Endodermal cell (in vitro differentiated cells): ENCODE measurements around the gene CHST11. TPM values are rescaled to one million over a fixed set of nuclear protein-coding genes. Genes with fewer than 3 reads are reported as not detected.

Source experiments
- DNase-seq: peaks from one replicate; pipeline ENCODE4 v3.0.0-alpha.2; 2017
- H3K27ac ChIP-seq: 2 replicates; pipeline ENCODE4 v1.5.1; 2013; ENCODE audit warnings: mild to moderate bottlenecking, low read depth, low read length, moderate library complexity
- H3K27me3 ChIP-seq: 2 replicates; pipeline ENCODE4 v1.6.1; 2013; ENCODE audit warnings: mild to moderate bottlenecking, low read length, moderate library complexity; ENCODE audit not compliant: insufficient read depth, control insufficient read depth, poor library complexity, severe bottlenecking
- H3K36me3 ChIP-seq: 2 replicates; pipeline ENCODE4 v1.7.0; 2013; ENCODE audit warnings: mild to moderate bottlenecking, low read length, moderate library complexity; ENCODE audit not compliant: control insufficient read depth, insufficient read depth
- H3K4me1 ChIP-seq: one replicate; pipeline ENCODE4 v1.7.0; 2013; ENCODE audit warnings: low read length; ENCODE audit not compliant: control insufficient read depth, insufficient read depth
- H3K4me3 ChIP-seq: 2 replicates; pipeline ENCODE4 v1.5.1; 2013; ENCODE audit warnings: mild to moderate bottlenecking, low read length, moderate library complexity
- H3K9ac ChIP-seq: 2 replicates; pipeline ENCODE4 v1.6.1; 2013; ENCODE audit warnings: mild to moderate bottlenecking, low read length, moderate library complexity; ENCODE audit not compliant: poor library complexity, severe bottlenecking; ENCODE audit errors: extremely low read depth
- H3K9me3 ChIP-seq: 2 replicates; pipeline ENCODE4 v1.6.1; 2013; ENCODE audit warnings: mild to moderate bottlenecking, low read length, moderate library complexity; ENCODE audit not compliant: control insufficient read depth
- H3K27ac Mint-ChIP-seq: 2 replicates; pipeline ENCODE4 v1.8.0; 2020; ENCODE audit warnings: mixed read lengths
- H3K27me3 Mint-ChIP-seq: 2 replicates; pipeline ENCODE4 v1.8.0; 2021; ENCODE audit warnings: mild to moderate bottlenecking, mixed read lengths; ENCODE audit not compliant: insufficient read depth
- H3K36me3 Mint-ChIP-seq: 2 replicates; pipeline ENCODE4 v1.8.0; 2020; ENCODE audit warnings: low read depth, mixed read lengths
- H3K4me1 Mint-ChIP-seq: 2 replicates; pipeline ENCODE4 v1.8.0; 2020; ENCODE audit warnings: mixed read lengths
- H3K4me3 Mint-ChIP-seq: 2 replicates; pipeline ENCODE4 v1.8.0; 2020; ENCODE audit warnings: mild to moderate bottlenecking, moderate library complexity, mixed read lengths
- H3K9me3 Mint-ChIP-seq: 2 replicates; pipeline ENCODE4 v1.8.0; 2020; ENCODE audit warnings: mild to moderate bottlenecking, mixed read lengths
- CTCF ChIP-seq: fragments of 200-600 bp; sonication (generic); conservative IDR thresholded peaks from 2 replicates; pipeline ENCODE4 v1.5.0; 2021; ENCODE audit warnings: antibody characterized with exemption, mild to moderate bottlenecking
- WGBS, 2 experiments: methylation state at CpG; one replicate each; pipeline versions ENCODE4 v1.1.5 to v1.1.7; 2013; ENCODE audit warnings: missing lambda C conversion rate in 2 of 2, mixed read lengths in 1 of 2; ENCODE audit not compliant: insufficient coverage in 1 of 2, insufficient read length in 1 of 2; 5-methylcytosine and 5-hydroxymethylcytosine counted together
- total RNA-seq, 2 donors: library from RNA; stranded (reverse); fragmentation: NEBNext Ultra II Directional in 1 of 2; extraction: Animal tissue kit (Norgen Biotek cat#: 25700) in 1 of 2; gene quantifications; 2 replicates in 1 of 2; 3 replicates in 1 of 2; pipeline ENCODE4 v1.2.1, GENCODE V29; 2021

CHST11 gene
- total RNA-seq, 2 donors from 2014 or later: 30.7 to 36.2 TPM

- no peak overlapping the region for H3K4me3 ChIP-seq
- H3K9me3 ChIP-seq: no peaks in the 10 kb centered on the region
- no peak for TF ChIP-seq CTCF
- Mint-ChIP-seq H3K9me3 (no peaks in the 10 kb centered on the region), H3K4me3 (no peak overlapping the region), H3K27me3 (no peaks in the 10 kb centered on the region), H3K4me1 (peaks cover 27% of the 10 kb centered on the region), H3K27ac (no peak overlapping the region), H3K36me3 (no peaks in the 10 kb centered on the region)
- H3K9ac ChIP-seq: no peak overlapping the region
- 95 to 100% methylated on average over 2 to 3 of the region's 3 CpGs for WGBS, 2 experiments
- no peaks in the 10 kb centered on the region for H3K27me3 ChIP-seq
- no peak overlapping the region for H3K27ac ChIP-seq
- H3K36me3 ChIP-seq: no peaks in the 10 kb centered on the region
- DNase-seq: no peak
- peaks cover 12% of the 10 kb centered on the region for H3K4me1 ChIP-seq
These were observed 268.9 kb downstream of the CHST11 start for GRCh38 chr12:104725610-104726009.

GRCh38 chr12:104727726-104728465 is 271.1 kb downstream of the CHST11 start:
- Histone ChIP-seq H3K36me3 (no peaks in the 10 kb centered on the region), H3K9ac (no peak overlapping the region), H3K4me1 (peaks cover 9% of the 10 kb centered on the region), H3K4me3 (no peak overlapping the region), H3K27ac (no peak overlapping the region), H3K27me3 (no peaks in the 10 kb centered on the region), H3K9me3 (no peaks in the 10 kb centered on the region)
- Mint-ChIP-seq H3K27me3 (no peaks in the 10 kb centered on the region), H3K4me1 (peaks cover 11% of the 10 kb centered on the region), H3K36me3 (no peaks in the 10 kb centered on the region), H3K9me3 (no peaks in the 10 kb centered on the region), H3K27ac (no peak overlapping the region), H3K4me3 (no peak overlapping the region)
- 86 to 93% methylated on average over 5 to 10 of the region's 10 CpGs for WGBS, 2 experiments
- DNase-seq: no peak
- TF ChIP-seq CTCF: no peak

DNA sequence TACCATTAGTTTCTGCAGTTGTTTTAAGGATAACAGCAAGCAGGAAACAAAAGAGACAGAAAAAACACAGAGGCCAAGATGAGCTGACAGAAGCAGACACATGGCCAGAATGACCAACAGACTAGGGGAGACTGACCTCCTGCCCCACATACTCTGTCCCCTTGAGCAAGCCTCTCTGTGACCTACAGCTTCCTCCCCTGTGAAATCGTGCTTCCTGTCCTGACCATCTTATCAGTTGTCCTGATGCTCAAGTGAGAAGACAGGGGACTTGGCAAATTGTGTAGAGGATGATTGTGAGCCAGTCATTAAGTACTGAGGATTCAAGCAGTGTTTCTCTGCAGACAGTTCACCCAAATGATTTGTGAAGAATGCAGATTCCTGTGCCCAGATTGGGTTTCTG is 272.3 kb downstream of the CHST11 start:
- Mint-ChIP-seq H3K27ac (no peak overlapping the region), H3K36me3 (no peaks in the 10 kb centered on the region), H3K4me1 (peaks cover 9% of the 10 kb centered on the region), H3K9me3 (no peaks in the 10 kb centered on the region), H3K4me3 (no peak overlapping the region), H3K27me3 (no peaks in the 10 kb centered on the region)
- no peak for TF ChIP-seq CTCF
- 78% methylated on average over 1 of the region's 1 CpG; no CpG with 5 or more reads in 1 of the 2 experiments for WGBS, 2 experiments
- Histone ChIP-seq H3K27me3 (no peaks in the 10 kb centered on the region), H3K9ac (no peak overlapping the region), H3K4me3 (no peak overlapping the region), H3K27ac (no peak overlapping the region), H3K36me3 (no peaks in the 10 kb centered on the region), H3K9me3 (no peaks in the 10 kb centered on the region), H3K4me1 (no peaks in the 10 kb centered on the region)
- DNase-seq: no peak
